DMS153 treated with DMSO at 0.1 percent for 48 hours (cell line): ENCODE results near the gene MRGPRX2.

Experiments used
- DNase-seq: peaks from one replicate; lab custom pipeline; 2025; ENCODE audit not compliant: unreplicated experiment; lab: John Stamatoyannopoulos, UW

Gene MRGPRX2

DNA sequence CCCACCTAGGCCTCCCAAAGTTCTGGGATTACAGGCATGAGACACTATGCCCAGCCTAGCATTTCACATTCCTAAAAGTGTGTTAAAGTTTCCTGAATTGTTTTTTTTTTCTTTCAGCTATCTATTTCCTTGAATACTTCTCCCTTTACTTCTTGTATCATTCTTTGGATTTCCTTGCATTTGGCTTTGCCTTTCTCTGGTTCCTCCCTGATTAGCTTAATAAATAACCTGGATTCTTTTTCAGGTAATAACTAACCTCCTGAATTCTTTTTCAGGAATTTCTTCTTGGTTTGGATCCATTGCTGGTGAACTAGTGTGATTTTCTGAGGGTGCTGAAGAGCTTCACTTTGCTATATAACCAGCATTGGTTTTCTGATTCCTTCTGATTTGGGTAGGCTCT lies 47.9 kb downstream of the MRGPRX2 start:
- DNase-seq, result no peak
